ENCODE data around the gene LMCD1.

Gene LMCD1

GRCh38 chr3:8488411-8488810, 13.2 kb upstream of the LMCD1 start:
- no peaks in the 10 kb centered on the region for H3K27me3 ChIP-seq (replicated peaks; ENCODE audit: control insufficient read depth, insufficient read depth, low read length)
- TF ChIP-seq, protein P1, sequence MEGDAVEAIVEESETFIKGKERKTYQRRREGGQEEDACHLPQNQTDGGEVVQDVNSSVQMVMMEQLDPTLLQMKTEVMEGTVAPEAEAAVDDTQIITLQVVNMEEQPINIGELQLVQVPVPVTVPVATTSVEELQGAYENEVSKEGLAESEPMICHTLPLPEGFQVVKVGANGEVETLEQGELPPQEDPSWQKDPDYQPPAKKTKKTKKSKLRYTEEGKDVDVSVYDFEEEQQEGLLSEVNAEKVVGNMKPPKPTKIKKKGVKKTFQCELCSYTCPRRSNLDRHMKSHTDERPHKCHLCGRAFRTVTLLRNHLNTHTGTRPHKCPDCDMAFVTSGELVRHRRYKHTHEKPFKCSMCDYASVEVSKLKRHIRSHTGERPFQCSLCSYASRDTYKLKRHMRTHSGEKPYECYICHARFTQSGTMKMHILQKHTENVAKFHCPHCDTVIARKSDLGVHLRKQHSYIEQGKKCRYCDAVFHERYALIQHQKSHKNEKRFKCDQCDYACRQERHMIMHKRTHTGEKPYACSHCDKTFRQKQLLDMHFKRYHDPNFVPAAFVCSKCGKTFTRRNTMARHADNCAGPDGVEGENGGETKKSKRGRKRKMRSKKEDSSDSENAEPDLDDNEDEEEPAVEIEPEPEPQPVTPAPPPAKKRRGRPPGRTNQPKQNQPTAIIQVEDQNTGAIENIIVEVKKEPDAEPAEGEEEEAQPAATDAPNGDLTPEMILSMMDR (IDR thresholded peaks at IDR 0.05; ENCODE audit: insufficient read depth, low read length, poor library complexity, severe bottlenecking), result no peak

DNA sequence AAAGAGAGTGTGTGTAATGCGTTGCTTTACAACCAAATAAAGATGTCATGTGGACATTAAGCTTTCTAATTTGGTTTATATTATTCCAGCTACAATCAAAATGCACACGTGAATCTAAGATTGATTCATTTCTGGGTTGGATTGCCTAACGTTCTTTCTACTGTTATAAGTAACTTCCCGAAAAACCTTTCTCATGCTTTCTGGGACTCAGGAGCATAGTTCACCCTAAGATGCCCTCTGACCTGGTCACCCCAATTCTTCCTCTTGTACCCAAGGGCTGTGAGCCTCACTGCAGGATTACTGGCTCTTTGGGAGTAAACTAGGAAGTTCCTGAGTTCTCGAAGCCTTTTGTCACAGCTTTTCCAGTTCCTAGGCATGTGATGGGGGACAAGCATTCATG, 12.7 kb upstream of the LMCD1 start:
- TF ChIP-seq, protein P1 (IDR thresholded peaks at IDR 0.05; ENCODE audit: insufficient read depth, low read length, poor library complexity, severe bottlenecking), result no peak
- DNase-seq (ENCODE audit: extremely low read depth, insufficient read length), result no peak
- Histone ChIP-seq H3K4me3 (replicated peaks; ENCODE audit: low read depth, low read length) (no peak overlapping the region), H3K36me3 (ENCODE audit: control insufficient read depth, insufficient read depth, low read length) (no peaks in the 10 kb centered on the region), H3K27me3 (replicated peaks; ENCODE audit: control insufficient read depth, insufficient read depth, low read length) (no peaks in the 10 kb centered on the region)

More at GRCh38 chr3:8488411-8488810, 13.2 kb upstream of the LMCD1 start:
- Histone ChIP-seq H3K36me3 (ENCODE audit: control insufficient read depth, insufficient read depth, low read length) (no peaks in the 10 kb centered on the region), H3K4me3 (replicated peaks; ENCODE audit: low read depth, low read length) (no peak overlapping the region)
- DNase-seq (ENCODE audit: extremely low read depth, insufficient read length), result no peak

- H3K36me3 ChIP-seq (ENCODE audit: control insufficient read depth, insufficient read depth, low read length), result no peaks in the 10 kb centered on the region
- no peaks in the 10 kb centered on the region for H3K27me3 ChIP-seq (replicated peaks; ENCODE audit: control insufficient read depth, insufficient read depth, low read length)
- TF ChIP-seq, protein P1 (IDR thresholded peaks at IDR 0.05; ENCODE audit: insufficient read depth, low read length, poor library complexity, severe bottlenecking), result no peak
- no peak overlapping the region for H3K4me3 ChIP-seq (replicated peaks; ENCODE audit: low read depth, low read length)
- no peak for DNase-seq (ENCODE audit: extremely low read depth, insufficient read length)
Observed at GRCh38 chr3:8489278-8489792, 12.3 kb upstream of the LMCD1 start.

DNA sequence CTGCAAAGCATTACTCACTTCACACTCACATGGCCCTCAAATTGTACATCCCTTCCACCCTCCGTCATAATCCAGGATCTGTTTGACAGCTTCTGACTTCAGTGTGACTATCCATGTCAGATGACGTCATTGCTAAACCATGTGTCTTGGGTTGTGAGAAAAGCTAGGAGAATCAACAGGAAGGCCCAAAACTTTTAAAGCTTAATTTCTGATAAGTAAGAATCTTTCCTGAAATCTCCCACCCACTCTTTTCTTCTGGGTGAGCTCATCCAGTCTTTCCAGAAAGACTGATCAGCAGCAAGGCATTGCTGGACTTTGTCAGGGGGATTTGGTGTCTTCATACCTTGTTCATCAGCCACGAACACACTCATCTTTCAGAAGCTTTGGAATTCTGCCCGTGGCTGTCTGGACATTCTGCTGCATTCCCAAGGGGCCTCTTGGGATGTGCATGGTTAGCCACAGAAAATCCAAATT, 11.5 kb upstream of the LMCD1 start:
- H3K27me3 ChIP-seq (replicated peaks; ENCODE audit: control insufficient read depth, insufficient read depth, low read length), result no peaks in the 10 kb centered on the region
- DNase-seq (ENCODE audit: extremely low read depth, insufficient read length), result no peak
- TF ChIP-seq, protein P1 (IDR thresholded peaks at IDR 0.05; ENCODE audit: insufficient read depth, low read length, poor library complexity, severe bottlenecking), result no peak
- no peak overlapping the region for H3K4me3 ChIP-seq (replicated peaks; ENCODE audit: low read depth, low read length)
- no peaks in the 10 kb centered on the region for H3K36me3 ChIP-seq (ENCODE audit: control insufficient read depth, insufficient read depth, low read length)

DNA sequence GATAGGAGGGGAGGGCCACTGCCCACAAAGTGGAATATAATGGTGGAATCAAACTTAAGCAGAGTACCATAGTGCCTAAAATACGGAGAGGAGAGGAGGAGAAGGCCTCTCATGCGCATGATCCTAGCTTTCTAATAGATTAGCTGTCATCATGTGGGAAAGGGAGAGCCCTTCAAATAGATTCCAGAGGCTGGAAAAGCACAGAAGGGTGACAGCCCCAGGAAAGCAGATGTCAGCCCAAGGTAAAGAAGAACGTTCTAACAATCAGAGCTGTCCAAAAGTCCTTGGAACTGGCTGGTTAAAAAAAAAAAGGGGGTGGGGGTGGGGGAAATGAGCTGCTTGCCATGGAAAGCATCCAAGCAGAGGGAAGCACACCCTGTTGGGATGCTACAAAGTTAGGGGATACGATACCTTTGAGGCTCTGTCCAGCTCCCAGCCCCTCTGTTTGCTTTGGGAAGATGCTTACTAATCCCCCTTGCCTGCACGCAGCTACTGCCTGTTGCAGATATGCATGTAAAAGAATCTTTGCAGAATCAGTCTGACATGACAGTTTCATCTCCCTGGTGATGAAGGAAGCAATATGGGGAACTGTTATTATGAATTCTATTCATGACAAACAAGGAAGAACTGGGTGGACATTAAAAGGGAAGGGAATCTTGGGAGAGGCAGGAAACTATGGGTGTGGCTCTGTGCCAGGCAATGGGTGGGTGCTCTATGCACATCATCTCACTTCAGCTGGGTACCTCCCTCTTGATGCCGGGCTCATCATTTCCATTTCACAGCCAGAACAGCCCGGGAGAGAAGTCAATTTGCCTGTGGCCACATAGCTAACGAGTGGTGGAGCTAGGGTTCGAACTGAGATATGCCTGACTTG, 10.1 kb upstream of the LMCD1 start:
- no peak for DNase-seq (ENCODE audit: extremely low read depth, insufficient read length)
- Histone ChIP-seq H3K36me3 (ENCODE audit: control insufficient read depth, insufficient read depth, low read length) (no peaks in the 10 kb centered on the region), H3K27me3 (replicated peaks; ENCODE audit: control insufficient read depth, insufficient read depth, low read length) (no peaks in the 10 kb centered on the region), H3K4me3 (replicated peaks; ENCODE audit: low read depth, low read length) (no peak overlapping the region)
- TF ChIP-seq, protein P1 (IDR thresholded peaks at IDR 0.05; ENCODE audit: insufficient read depth, low read length, poor library complexity, severe bottlenecking), result no peak
